Measurements from ENCODE around the gene L3MBTL2. TPM values are rescaled to one million over a fixed set of nuclear protein-coding genes. Genes with fewer than 3 reads are reported as not detected.
"Not testable (repeated sequence)": the region's sequence is repeated elsewhere in the genome, so short reads cannot be mapped to it uniquely, and the experiment has no call there.

Gene L3MBTL2
- total and polyA plus RNA-seq, 4 donors = 8.7 to 17.4 (median 12.3) TPM

GRCh38 chr22:41256254-41257253 lies 51.4 kb downstream of the L3MBTL2 start (continued):
- TF ChIP-seq RXRA (IDR thresholded peaks at IDR 0.05) = no peak

GRCh38 chr22:41257696-41258095 lies 52.6 kb downstream of the L3MBTL2 start:
- Histone ChIP-seq H3K4me1 (ENCODE audit: control insufficient read depth in 4 of 4, insufficient read depth in 4 of 4, low read length in 3 of 4) (no peaks in the 10 kb centered on the region), H3K36me3 (ENCODE audit: control insufficient read depth in 4 of 4, insufficient read depth in 3 of 4, low read depth in 1 of 4, low read length in 3 of 4) (peaks cover 13 to 88% (median 40%) of the 10 kb centered on the region in 4 donors), H3K27ac (ENCODE audit: low read depth in 1 of 2, low read length in 2 of 2) (no peak overlapping the region), H3K9ac (ENCODE audit: low read depth in 1 of 2, low read length in 2 of 2) (no peak overlapping the region), H3K9me3 (ENCODE audit: control insufficient read depth in 4 of 4, low read length in 3 of 4) (no peaks in the 10 kb centered on the region), H3K27me3 (ENCODE audit: control insufficient read depth in 4 of 4, insufficient read depth in 4 of 4, low read length in 3 of 4) (no peaks in the 10 kb centered on the region), H3K4me3 (ENCODE audit: low read depth in 1 of 3, low read length in 3 of 3) (no peak overlapping the region)
- no peak for DNase-seq (ENCODE audit: low spot score)
- WGBS = 97% methylated on average over 11 of the region's 11 CpGs
- TF ChIP-seq REST (IDR thresholded peaks at IDR 0.05) (no peak), EGR1 (IDR thresholded peaks at IDR 0.05; ENCODE audit: low read depth in 2 of 2) (no peak), GABPA (IDR thresholded peaks at IDR 0.05 in 1 of 2, conservative IDR thresholded peaks at IDR 0.05 in 1 of 2) (no peak), HNF4G (IDR thresholded peaks at IDR 0.05) (no peak), RXRA (IDR thresholded peaks at IDR 0.05) (no peak), SP1 (IDR thresholded peaks at IDR 0.05) (no peak)

GRCh38 chr22:41259756-41260155 lies 54.6 kb downstream of the L3MBTL2 start:
- H3K4me3 ChIP-seq (ENCODE audit: low read depth in 1 of 3, low read length in 3 of 3); H3K9ac ChIP-seq (ENCODE audit: low read depth in 1 of 2, low read length in 2 of 2); H3K9me3 ChIP-seq (ENCODE audit: control insufficient read depth in 4 of 4, low read length in 3 of 4); H3K4me1 ChIP-seq (ENCODE audit: control insufficient read depth in 4 of 4, insufficient read depth in 4 of 4, low read length in 3 of 4); H3K27me3 ChIP-seq (ENCODE audit: control insufficient read depth in 4 of 4, insufficient read depth in 4 of 4, low read length in 3 of 4); DNase-seq (ENCODE audit: low spot score); H3K27ac ChIP-seq (ENCODE audit: low read depth in 1 of 2, low read length in 2 of 2): not testable (repeated sequence)
- H3K36me3 ChIP-seq (ENCODE audit: control insufficient read depth in 4 of 4, insufficient read depth in 3 of 4, low read depth in 1 of 4, low read length in 3 of 4) = peaks cover 23 to 91% (median 40%) of the 10 kb centered on the region in 4 donors
- 98% methylated on average over 4 of the region's 4 CpGs for WGBS

GRCh38 chr22:41260871-41261270 lies 55.8 kb downstream of the L3MBTL2 start:
- H3K4me1 ChIP-seq (ENCODE audit: control insufficient read depth in 4 of 4, insufficient read depth in 4 of 4, low read length in 3 of 4) = no peaks in the 10 kb centered on the region
- no peak overlapping the region for H3K27ac ChIP-seq (ENCODE audit: low read depth in 1 of 2, low read length in 2 of 2)
- no peak overlapping the region for H3K4me3 ChIP-seq (ENCODE audit: low read depth in 1 of 3, low read length in 3 of 3)
- H3K9ac ChIP-seq (ENCODE audit: low read depth in 1 of 2, low read length in 2 of 2) = no peak overlapping the region
- H3K27me3 ChIP-seq (ENCODE audit: control insufficient read depth in 4 of 4, insufficient read depth in 4 of 4, low read length in 3 of 4) = no peaks in the 10 kb centered on the region
- H3K36me3 ChIP-seq (ENCODE audit: control insufficient read depth in 4 of 4, insufficient read depth in 3 of 4, low read depth in 1 of 4, low read length in 3 of 4) = peaks cover 24 to 91% (median 40%) of the 10 kb centered on the region in 4 donors
- H3K9me3 ChIP-seq (ENCODE audit: control insufficient read depth in 4 of 4, low read length in 3 of 4) = no peaks in the 10 kb centered on the region
- 95% methylated on average over 7 of the region's 7 CpGs for WGBS
- DNase-seq (ENCODE audit: low spot score) = no peak
- TF ChIP-seq TAF1 (conservative IDR thresholded peaks at IDR 0.05) = no peak
- no peak for TF ChIP-seq JUND (IDR thresholded peaks at IDR 0.05)
- TF ChIP-seq EGR1 (IDR thresholded peaks at IDR 0.05; ENCODE audit: low read depth in 2 of 2) = no peak
